ENCODE measurements around the gene KCNH3.

DNA sequence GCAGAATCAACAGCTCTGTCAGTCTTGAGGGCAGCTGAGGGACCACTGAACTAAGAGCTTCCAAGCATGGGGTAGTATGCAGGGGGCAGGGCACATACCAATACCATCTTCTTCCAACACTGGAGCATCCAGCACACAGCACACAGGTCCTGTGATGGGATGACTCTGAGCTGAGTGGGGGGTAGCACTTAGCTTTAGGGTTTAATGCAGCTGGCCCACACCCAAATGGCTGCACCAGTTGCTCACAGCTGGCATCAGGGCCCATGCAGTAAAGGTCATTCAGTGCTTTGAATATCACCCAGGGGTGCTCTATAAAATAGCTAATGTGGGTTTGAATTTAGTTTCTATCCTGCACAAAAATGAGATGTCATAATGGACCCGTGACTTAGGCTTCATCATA lies 64.9 kb downstream of the KCNH3 start:
- TF ChIP-seq, protein P1, sequence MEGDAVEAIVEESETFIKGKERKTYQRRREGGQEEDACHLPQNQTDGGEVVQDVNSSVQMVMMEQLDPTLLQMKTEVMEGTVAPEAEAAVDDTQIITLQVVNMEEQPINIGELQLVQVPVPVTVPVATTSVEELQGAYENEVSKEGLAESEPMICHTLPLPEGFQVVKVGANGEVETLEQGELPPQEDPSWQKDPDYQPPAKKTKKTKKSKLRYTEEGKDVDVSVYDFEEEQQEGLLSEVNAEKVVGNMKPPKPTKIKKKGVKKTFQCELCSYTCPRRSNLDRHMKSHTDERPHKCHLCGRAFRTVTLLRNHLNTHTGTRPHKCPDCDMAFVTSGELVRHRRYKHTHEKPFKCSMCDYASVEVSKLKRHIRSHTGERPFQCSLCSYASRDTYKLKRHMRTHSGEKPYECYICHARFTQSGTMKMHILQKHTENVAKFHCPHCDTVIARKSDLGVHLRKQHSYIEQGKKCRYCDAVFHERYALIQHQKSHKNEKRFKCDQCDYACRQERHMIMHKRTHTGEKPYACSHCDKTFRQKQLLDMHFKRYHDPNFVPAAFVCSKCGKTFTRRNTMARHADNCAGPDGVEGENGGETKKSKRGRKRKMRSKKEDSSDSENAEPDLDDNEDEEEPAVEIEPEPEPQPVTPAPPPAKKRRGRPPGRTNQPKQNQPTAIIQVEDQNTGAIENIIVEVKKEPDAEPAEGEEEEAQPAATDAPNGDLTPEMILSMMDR (conservative IDR thresholded peaks at IDR 0.05 in 1 of 2, IDR thresholded peaks at IDR 0.05 in 1 of 2; ENCODE audit: low read depth in 1 of 2, low read length in 2 of 2): no peak
- no peak for TF ChIP-seq EZH2 (IDR thresholded peaks at IDR 0.05; ENCODE audit: low read length, missing control alignments)
